Posterior vena cava (tissue), 2 donors: ENCODE data around the gene CENPU. TPM values are rescaled to one million over a fixed set of nuclear protein-coding genes. Genes with fewer than 3 reads are reported as not detected.
"Not testable (repeated sequence)": the region's sequence is repeated elsewhere in the genome, so short reads cannot be mapped to it uniquely, and the experiment has no call there.

Experiments
- DNase-seq: peaks from one replicate; pipeline ENCODE4 v3.0.0-alpha.2; 2020; ENCODE audit warnings: low spot score
- intact Hi-C, 2 donors: fragments of 100-400 bp; cut with DNase I; formaldehyde crosslinking; loops; one replicate each; pipeline versions ENCODE4 v1.14.1 to v1.14.2; 2022 to 2023
- total RNA-seq, 2 donors: library from RNA; stranded (reverse); fragmentation: NEBNext Ultra II Directional; extraction: Animal tissue kit (Norgen Biotek cat#: 25700); gene quantifications; one replicate each; pipeline ENCODE4 v1.2.1, GENCODE V29; 2021
- donor health status: DM: yes; HTN: yes; CAD: no.
- donor health status: DM: yes; HTN: yes; CAD: no.

Gene CENPU
- total RNA-seq, 2 donors from 2014 or later = 0.83 to 1.4 TPM

- intact Hi-C loops = no loop called here
- DNase-seq = no peak
Measured at GRCh38 chr4:184757810-184758209, 23.9 kb upstream of the CENPU start.

- DNase-seq = no peak
- intact Hi-C loops = no loop called here
Measured at GRCh38 chr4:184756399-184756798, 22.5 kb upstream of the CENPU start.

GRCh38 chr4:184755278-184755677 lies 21.4 kb upstream of the CENPU start:
- intact Hi-C loops = no loop called here
- DNase-seq = no peak

- no peak for DNase-seq
- intact Hi-C loops = loop anchor here in 1 of 2 donors (5.0 kb wide), 1 partner anchor 680 kb away; no protein-coding TSS in a partner anchor
Measured at GRCh38 chr4:184752496-184753275, 18.8 kb upstream of the CENPU start.

GRCh38 chr4:184751585-184751956 lies 17.7 kb upstream of the CENPU start:
- intact Hi-C loops = loop anchor here in 1 of 2 donors (5.0 kb wide), 1 partner anchor 681 kb away; no protein-coding TSS in a partner anchor

GRCh38 chr4:184750926-184751584 lies 17.2 kb upstream of the CENPU start:
- no peak for DNase-seq
- intact Hi-C loops = loop anchor here in 1 of 2 donors (5.0 kb wide), 1 partner anchor 681 kb away; no protein-coding TSS in a partner anchor

More at GRCh38 chr4:184751585-184751956, 17.7 kb upstream of the CENPU start:
- DNase-seq = no peak

- intact Hi-C loops = loop anchor here in 1 of 2 donors (10.0 kb wide), 1 partner anchor 237 kb away; no protein-coding TSS in a partner anchor
- no peak for DNase-seq
Measured at GRCh38 chr4:184748251-184748652, 14.4 kb upstream of the CENPU start.

- intact Hi-C loops = loop anchor here in 1 of 2 donors (10.0 kb wide), 1 partner anchor 238 kb away; no protein-coding TSS in a partner anchor
- no peak for DNase-seq
Measured at GRCh38 chr4:184747034-184747830, 13.3 kb upstream of the CENPU start.

GRCh38 chr4:184745831-184746795 lies 12.2 kb upstream of the CENPU start:
- intact Hi-C loops = loop anchor here in 1 of 2 donors (10.0 kb wide), 1 partner anchor 239 kb away; no protein-coding TSS in a partner anchor

GRCh38 chr4:184744236-184744635 lies 10.3 kb upstream of the CENPU start:
- intact Hi-C loops = loop anchor here in 1 of 2 donors (10.0 kb wide), 1 partner anchor 241 kb away; no protein-coding TSS in a partner anchor
- no peak for DNase-seq

More at GRCh38 chr4:184745831-184746795, 12.2 kb upstream of the CENPU start:
- no peak for DNase-seq

- intact Hi-C loops = loop anchor here in 1 of 2 donors (10.0 kb wide), 1 partner anchor 241 kb away; no protein-coding TSS in a partner anchor
- no peak for DNase-seq
Measured at GRCh38 chr4:184743650-184744049, 9.8 kb upstream of the CENPU start.

GRCh38 chr4:184741651-184742050 lies 7.8 kb upstream of the CENPU start:
- intact Hi-C loops = loop anchor here in 1 of 2 donors (10.0 kb wide), 1 partner anchor 243 kb away; no protein-coding TSS in a partner anchor

GRCh38 chr4:184740980-184741391 lies 7.1 kb upstream of the CENPU start:
- DNase-seq = no peak
- intact Hi-C loops = loop anchor here in 1 of 2 donors (10.0 kb wide), 1 partner anchor 244 kb away; no protein-coding TSS in a partner anchor

More at GRCh38 chr4:184741651-184742050, 7.8 kb upstream of the CENPU start:
- DNase-seq = not testable (repeated sequence)

- DNase-seq, intact Hi-C loops: not testable (repeated sequence)
Measured at GRCh38 chr4:184739575-184739974, 5.7 kb upstream of the CENPU start.

GRCh38 chr4:184734758-184735157 lies 862 bp upstream of the CENPU start:
- no peak for DNase-seq
- intact Hi-C loops = no loop called here

GRCh38 chr4:184732126-184732525 lies 1.8 kb downstream of the CENPU start:
- no peak for DNase-seq
- intact Hi-C loops = no loop called here

GRCh38 chr4:184731056-184731455 lies 2.8 kb downstream of the CENPU start:
- intact Hi-C loops = no loop called here

GRCh38 chr4:184729946-184730345 lies 4.0 kb downstream of the CENPU start:
- intact Hi-C loops = no loop called here
- no peak for DNase-seq

More at GRCh38 chr4:184731056-184731455, 2.8 kb downstream of the CENPU start:
- DNase-seq = no peak
